GM15510 (cell line): ENCODE results near the gene OLFML2A.

Source experiments
- POLR2A ChIP-seq: IDR thresholded peaks from 3 replicates; pipeline ENCODE4 v1.6.1; 2011; ENCODE audit warnings: borderline replicate concordance; ENCODE audit not compliant: insufficient read length; ENCODE audit errors: extremely low read depth

Gene OLFML2A

DNA sequence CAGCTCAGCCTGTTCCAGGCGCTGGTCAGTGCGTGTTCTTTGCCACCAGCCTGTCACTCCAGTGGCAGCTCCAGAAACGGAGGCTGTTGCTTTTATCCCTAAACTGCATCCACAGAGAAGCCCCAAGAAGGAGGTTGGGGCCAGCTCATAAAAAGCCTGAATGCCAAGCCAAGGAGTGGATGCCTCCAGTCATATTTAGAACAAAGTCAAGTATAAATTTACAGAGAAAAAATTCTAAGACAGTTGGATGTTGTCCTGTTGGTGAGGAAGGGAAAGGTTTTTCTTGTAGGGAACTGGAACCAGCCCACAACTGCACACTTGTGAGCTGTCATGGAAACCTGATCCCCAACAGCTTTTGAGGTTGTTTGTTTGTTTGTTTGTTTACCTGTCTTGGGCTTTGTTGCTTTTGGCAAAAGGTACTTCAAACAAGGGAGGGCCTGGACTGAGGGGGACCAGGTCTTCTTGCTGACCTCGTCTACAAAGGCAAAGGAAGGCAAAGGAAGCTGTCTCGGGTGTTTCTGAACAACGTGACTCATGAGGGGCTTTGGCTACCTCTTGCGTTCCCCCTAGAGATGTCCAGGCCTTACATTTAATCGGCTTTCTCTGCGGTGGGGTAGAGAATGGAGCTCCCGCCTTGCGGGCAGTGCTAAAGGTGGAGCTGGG is 36.7 kb downstream of the OLFML2A start:
- TF ChIP-seq POLR2A, result no peak

DNA sequence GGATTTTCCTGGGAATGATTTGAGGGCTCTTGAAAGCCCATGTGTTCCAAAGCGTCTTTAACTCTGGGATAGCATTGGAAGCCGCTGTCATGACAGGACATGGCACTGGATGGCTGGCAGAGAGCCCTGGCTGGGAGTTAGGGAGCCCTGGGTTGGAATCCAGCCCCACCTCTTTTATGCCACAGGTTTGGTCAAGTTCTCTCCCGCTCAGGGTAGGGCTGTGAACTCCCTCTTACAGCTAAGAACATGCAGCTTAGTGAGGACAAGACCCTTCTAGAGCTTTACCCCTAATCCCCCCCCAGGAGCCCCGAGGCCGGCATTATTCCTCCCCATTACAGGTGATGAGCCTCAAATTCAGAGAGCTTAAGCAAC is 37.2 kb downstream of the OLFML2A start:
- TF ChIP-seq POLR2A, result no peak

DNA sequence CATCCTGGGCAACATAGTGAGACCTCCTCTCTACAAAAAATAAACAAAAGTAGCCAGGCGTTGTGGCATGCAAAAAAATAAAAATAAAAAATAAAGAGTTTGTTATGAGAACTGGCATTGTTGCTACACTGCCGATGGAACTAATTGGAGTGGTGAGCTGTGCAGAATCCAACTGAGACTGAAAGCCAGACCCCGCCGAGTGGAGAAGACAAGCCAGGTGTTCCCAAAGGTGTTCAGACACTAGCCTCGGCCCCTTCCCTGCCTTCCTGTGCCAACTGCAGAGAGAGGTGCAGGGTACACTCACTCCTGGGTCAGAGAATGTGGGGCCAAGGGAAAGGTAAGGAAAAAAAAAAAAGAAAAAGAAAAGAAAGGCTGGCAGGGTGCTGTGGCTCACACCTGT is 38.7 kb downstream of the OLFML2A start:
- TF ChIP-seq POLR2A, result no peak

DNA sequence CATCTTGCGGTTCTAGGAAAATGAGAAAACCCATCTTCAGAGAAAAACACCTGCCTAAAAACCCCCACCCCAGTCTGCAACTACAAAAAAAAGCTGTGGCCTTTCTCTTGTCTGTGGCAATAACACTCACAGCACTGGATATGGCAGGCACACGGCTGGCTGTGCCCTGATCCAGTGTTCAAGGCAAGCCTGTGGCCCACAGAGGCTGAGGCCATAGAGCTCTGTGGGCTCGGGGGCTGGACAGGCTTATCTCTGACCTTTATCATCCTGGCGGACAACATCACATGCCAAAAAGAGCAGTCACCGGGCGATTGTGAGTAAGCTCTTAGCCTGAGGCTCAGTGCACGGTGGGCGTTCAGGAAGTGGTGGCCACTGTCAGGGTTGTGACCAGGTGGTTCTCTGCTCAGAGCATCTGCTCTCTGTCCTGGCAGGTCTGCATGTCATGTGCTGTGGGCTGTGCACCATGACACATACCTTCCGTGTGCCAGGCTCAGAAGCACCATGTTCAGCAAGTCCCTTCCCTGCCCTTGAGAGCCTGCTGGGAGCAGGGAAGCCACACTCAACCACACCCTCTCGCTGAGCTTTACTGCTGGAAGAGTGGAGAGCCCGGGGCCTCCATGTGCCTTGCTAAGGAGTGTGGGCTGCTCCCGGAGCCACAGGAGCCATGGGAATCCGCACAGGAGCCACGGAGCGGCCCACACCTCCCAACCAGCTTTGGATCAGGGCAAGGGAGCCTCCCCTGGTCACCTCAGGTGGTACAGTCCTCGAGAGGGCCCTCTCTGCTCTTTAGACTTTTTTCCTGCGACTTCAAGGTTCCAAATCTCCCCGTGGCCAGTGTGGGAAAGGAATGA is 41.7 kb downstream of the OLFML2A start:
- TF ChIP-seq POLR2A, result no peak

DNA sequence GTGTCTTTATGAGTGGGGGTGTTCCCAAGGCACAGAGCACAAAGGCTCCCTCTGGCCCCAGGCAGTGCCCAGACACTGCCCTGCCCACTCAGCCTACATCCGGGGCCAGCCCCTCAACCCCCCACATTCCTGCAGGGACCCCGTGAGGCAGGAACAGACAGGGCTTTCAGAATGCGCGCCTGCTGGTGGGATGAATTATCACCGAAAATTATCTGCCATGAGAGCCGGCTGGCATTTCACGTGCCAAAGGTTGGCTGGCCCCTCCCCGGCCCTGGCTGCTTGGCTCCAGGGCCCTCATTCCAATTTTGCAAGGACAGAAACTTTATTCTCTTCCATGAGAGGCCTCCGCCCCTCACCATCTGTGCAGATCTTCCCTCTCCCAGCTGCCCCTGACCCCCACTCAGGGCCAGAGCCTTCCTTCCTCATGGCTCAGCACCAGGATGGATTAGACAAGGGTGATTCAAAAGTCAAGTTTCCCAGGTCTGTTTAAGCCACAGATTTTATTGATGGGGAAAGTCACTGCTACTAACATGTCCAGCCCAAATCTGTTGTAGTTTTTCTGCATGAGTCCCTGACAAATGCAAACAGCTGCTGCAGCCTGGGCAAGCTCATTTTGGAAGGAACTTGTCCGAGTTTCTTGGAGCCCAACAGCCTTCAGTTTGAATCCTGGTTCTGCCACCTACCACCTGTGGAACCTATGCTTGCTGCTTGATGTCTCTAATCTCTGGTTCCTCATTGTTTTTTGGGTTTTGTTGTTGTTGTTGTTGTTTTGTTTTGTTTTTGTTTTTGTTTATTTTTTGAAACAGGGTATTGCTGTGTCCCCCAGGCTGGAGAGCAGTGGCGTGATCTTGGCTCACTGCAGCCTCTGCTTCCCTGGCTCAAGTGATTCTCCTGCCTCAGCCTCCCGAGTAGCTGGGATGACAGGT is 44.0 kb downstream of the OLFML2A start:
- TF ChIP-seq POLR2A, result no peak

DNA sequence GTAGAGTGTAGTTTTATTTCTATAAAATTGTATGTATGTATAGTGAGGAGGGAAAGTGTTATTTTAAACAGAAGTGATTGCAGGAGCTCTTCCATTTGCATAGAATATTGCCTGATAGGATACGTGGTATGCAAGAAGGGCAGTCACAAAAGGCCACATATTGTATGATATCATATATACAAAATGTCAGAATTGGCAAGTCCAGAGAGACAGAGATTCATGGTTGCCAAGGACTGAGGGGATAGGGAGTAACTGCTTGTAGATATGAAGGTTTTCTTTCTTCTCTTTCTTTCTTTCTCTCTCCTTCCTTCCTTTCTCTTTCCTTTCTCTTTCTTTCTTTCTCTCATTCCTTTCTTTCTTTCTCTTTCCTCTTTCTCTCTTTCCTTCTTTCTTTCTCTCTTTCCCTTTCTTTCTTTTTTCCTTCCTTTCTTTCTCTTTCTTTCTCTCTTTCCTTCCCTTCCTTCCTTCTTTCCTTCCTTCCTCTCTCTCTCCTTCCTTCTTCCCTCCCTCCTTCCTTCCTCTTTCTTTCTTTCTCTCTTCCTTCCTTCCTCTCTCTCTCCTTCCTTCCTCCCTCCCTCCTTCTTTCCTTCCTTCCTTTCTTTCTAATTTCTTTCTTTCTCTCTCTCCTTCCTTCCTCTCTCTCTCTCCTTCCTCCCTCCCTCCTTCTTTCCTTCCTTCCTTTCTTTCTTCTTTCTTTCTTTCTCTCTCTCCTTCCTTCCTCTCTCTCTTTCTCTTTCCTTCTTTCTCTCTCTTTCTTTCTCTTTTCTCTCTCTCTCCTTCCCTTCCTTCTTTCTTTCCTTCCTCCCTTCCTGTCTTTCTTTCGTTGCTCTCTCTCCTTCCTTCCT is 51.8 kb downstream of the OLFML2A start:
- no peak for TF ChIP-seq POLR2A

DNA sequence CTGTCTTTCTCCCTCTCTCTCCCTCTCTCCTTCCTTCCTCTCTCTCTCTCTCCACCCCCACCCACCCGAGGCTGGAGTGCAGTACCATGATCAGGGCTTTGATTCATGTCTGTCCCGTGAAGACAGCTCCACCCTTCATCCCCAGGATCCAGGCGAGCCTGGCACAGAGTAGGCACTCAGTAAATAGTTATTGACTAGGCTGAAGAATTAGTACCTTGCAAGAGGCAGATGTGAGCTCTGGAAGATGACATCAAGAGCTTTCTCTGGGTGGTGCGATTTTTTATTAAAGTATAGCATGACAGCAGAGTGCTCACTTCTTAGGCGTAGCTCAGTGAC is 52.4 kb downstream of the OLFML2A start:
- TF ChIP-seq POLR2A, result no peak

DNA sequence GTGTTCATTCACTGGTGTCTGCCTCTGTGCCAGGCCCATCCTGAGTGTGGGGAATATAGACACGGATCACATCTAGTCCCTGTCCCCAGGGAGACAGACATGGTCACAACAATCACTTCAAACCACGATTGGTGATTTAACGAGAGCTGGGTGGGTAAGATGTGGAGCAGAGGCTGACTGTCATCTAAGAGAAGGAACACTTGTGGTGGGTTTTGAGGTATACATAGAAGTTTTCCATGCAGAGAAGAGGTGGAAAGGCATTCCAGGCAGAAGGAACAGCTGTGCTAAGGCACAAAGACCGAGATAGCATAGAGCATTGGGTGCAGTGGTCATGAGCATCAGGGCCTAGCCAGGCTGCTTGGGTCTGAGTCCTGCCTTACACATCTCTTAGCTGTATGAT is 53.7 kb downstream of the OLFML2A start:
- TF ChIP-seq POLR2A, result no peak

DNA sequence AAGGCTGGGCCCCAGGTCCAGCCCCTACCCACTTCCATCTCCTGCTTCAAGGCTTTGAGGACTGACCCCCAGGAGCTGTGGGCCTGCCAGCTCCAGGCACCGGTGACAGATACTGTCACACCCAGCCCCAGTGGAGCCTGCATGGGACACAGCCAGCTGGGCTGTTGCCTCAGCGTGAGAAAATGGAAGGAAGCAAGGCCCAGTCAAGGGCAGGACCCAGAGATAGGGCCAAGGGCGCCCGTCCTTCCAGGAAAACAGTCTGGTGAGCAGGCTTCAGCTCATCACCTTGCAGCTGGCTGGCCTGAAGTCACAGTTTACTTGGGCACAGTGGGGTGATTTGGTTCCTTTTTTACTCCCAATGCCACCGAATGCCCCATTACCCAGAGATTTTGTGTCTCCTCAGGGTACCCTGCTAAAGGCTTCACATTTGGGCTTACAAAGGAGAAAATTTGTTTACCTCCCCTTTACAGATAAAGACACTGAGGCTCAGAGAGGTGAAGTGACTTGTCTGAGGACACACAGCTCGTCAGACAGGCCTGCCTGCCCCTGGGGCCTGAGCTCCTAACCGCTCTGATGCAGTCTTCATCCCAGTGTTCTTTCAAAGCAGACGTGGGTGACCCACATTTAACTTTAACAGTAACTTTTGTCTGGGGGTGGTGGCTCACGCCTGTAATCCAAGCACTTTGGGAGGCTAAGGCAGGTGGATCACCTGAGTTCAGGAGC is 54.9 kb downstream of the OLFML2A start:
- TF ChIP-seq POLR2A, result no peak

DNA sequence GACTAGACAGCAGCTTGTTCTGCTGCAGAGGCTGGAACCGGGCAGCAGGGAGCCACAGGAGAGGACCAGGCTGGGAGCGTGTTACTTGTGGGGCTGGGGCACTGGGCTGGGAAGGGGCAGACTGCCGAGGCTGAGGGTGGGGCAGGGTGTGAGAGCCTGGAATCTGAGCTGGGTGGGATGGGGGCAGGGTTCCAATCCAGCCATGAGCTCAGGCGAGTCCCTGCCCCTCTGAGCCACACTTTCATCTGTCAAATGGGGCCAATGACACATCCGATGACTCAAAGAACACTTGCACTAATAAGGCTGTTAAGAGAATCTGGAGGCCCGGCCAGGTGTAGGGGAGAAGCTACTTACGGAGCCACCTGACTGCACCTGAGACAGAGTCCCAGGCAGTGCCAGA is 57.7 kb downstream of the OLFML2A start:
- no peak for TF ChIP-seq POLR2A

DNA sequence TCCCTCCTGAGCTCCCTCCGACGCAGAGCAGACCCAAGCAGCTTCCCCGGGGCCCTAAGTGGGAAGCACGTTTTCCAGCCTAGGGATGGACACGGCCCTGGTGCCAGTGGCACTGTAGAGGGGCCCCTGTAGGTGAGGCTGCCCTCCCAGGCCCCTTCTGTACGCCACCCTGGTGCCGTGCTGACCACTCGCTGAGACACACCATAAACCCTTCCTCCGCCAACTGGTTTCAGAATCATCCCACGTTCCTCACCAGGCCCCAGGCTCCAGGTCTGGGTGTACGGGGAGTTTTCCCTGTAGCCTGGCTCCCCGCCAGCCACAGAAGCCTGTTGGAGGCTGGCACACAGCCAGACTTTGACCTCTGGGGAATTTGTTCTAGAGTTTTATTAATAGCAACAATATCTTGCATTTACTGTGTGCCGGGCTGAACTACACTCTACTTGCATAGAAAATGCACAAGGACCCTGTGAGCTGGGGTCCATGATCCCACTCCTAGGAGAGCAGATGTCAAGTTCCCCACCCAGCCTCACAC is 58.2 kb downstream of the OLFML2A start:
- TF ChIP-seq POLR2A, result no peak

DNA sequence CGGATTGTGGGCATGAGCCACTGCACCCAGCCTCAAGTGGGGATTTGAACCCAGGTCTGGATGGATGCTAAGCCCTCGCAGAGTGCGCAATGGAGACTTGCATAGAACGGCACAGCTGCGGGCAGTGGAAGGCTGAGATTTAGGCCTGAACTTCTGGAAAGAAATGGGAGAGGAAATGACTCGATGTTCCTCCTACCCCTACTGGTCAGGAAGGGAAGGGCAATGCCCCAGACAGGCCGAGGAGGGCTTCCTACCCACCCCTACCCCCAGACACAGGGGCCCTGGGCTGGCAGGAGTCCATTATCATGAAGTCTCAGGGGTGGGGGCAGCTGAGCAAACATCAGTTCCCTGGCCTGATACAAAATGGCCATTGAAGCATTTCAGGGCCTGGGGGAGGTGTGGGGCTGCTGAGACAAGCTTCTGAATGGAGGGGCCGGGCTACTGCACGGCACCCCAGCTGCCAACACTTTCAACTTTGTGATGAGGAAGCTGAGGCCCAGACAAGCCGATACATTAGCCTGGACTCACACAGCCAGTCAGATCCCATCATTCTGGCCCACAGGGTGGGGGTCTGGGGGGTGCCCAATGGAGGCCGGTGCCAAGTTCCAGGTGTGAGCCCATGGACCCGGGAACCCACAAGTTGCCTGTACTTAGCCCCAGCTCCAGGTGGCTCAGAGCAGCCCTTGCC is 62.8 kb downstream of the OLFML2A start:
- TF ChIP-seq POLR2A, result no peak

DNA sequence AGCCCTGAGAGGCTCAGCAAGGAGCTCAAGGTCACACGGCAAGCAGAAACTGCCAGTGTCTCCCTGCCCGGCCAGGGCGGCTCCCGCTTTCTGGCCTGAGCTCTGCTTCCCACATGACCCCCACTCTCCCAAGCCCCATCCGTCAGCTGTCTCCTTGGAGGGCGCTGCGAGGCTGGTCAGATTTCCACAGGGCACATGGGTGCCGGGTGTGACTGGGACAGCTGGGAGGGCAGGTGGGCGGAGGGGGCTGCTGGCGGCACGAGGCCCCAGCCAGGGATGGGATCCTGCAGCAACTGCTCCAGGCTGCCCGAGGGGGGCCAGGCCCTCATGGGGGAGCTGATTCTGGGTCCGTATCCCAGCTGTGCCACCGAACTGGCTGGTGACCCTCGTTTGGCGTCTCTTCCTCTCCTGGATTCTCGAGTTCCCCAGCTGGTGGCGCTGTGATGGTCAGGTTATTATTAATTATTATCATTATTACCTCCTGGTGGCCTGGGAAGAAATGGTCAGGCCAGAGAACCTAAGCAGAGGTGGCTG is 63.4 kb downstream of the OLFML2A start:
- TF ChIP-seq POLR2A, result no peak
